Fibroblast of skin of scalp (primary cell): ENCODE results near the gene REV3L. TPM values are rescaled to one million over a fixed set of nuclear protein-coding genes. Genes with fewer than 3 reads are reported as not detected.
"Not testable (repeated sequence)": the region's sequence is repeated elsewhere in the genome, so short reads cannot be mapped to it uniquely, and the experiment has no call there.

Experiments used
- DNase-seq: peaks from one replicate; pipeline ENCODE4 v3.0.0-alpha.2; 2013
- polyA plus RNA-seq, 2 experiments: library from polyadenylated mRNA; unstranded; fragments of 120-200 nt; gene quantifications; one replicate each; pipeline ENCODE4 v1.2.1, GENCODE V29; 2013; ENCODE audit not compliant: insufficient read length in 2 of 2

REV3L gene, protein sequence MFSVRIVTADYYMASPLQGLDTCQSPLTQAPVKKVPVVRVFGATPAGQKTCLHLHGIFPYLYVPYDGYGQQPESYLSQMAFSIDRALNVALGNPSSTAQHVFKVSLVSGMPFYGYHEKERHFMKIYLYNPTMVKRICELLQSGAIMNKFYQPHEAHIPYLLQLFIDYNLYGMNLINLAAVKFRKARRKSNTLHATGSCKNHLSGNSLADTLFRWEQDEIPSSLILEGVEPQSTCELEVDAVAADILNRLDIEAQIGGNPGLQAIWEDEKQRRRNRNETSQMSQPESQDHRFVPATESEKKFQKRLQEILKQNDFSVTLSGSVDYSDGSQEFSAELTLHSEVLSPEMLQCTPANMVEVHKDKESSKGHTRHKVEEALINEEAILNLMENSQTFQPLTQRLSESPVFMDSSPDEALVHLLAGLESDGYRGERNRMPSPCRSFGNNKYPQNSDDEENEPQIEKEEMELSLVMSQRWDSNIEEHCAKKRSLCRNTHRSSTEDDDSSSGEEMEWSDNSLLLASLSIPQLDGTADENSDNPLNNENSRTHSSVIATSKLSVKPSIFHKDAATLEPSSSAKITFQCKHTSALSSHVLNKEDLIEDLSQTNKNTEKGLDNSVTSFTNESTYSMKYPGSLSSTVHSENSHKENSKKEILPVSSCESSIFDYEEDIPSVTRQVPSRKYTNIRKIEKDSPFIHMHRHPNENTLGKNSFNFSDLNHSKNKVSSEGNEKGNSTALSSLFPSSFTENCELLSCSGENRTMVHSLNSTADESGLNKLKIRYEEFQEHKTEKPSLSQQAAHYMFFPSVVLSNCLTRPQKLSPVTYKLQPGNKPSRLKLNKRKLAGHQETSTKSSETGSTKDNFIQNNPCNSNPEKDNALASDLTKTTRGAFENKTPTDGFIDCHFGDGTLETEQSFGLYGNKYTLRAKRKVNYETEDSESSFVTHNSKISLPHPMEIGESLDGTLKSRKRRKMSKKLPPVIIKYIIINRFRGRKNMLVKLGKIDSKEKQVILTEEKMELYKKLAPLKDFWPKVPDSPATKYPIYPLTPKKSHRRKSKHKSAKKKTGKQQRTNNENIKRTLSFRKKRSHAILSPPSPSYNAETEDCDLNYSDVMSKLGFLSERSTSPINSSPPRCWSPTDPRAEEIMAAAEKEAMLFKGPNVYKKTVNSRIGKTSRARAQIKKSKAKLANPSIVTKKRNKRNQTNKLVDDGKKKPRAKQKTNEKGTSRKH (N-terminal part only)
- 37.8 TPM for polyA plus RNA-seq (2013, experiment 1 of 2; ENCODE audit: insufficient read length)
- polyA plus RNA-seq (2013, experiment 2 of 2; ENCODE audit: insufficient read length): 40.0 TPM

DNA sequence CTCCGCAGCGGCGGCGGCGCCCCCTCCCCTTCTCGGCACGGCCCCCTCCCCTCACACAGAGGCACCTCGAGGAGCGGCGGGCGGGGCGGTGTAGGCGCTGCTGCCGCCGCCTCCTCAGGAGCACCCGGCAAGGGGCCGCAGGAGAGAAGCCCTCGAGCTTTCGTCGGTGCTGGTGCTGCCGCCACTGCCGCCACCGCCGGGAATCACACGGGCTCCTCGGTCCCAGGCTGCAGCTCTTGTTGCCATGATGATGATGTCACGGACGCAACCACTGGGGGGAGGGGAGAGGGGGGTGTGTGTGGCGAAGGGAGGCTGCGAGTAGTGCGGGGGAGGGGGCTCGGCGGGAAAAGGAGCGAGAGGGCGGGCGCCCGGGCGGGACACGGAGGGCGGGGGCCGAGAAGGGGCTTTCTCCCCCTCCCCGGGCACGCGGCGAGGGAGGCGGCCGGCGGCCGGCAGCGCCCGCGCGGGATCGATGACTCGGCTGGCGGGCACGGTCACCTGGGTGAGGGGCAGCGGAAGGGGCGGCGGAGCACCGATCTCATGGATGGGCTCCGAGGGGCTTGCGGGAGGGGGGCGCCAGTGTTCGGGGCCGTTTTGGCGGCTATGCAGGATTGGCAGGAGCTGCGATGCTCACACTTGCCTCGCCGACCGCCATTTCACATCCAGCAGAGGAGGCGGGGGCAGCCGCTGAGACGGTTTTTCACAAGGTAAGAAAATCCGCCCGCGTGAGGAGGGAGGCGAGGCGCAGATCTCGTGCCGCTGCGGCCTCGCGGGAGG lies at the start of gene REV3L:
REV3L (minus strand) TSS at position 260 of the 777 bp plus-strand sequence. CDS start 330 bp downstream, outside the sequence.
- peak; percentile 94 for DNase-seq

DNA sequence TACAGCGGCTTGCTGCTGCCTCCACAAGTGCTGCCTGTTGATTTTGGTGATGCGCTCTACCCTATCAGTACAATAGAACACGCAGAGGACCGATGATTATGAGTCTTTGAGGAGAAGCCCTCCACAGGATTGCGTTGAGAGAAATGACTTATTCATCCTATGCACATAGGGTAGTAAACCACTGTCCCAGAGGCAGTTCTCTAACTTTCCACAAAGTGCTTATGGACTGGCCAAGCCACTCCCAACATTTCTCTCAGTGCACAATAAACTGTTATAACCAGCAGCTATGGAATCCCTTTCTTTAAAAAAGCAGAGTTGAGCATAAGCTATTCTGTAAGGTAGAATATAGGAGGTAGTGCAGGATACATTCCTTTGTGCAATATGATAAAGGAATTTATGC lies 48.2 kb upstream of the REV3L start:
- no peak for DNase-seq

DNA sequence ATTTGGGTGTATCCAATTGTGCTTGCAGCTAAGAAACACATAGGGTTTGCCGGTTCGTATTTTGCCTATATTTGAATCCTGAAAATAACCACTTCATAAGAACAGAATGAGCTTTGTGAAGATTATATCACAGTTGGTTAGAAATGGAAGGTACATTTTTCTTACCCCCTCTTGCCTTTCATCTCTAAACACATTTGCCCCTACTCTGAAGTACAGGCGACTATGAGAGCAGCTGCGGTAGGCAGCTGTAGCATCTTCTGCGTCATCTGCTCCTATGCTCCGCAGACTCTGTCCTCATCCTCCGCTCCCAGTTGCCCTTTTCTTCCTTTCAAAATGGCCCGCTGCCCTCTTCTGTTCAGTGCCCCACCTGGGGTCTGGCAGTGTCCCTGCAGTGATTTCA lies 47.6 kb upstream of the REV3L start:
- DNase-seq: no peak

DNA sequence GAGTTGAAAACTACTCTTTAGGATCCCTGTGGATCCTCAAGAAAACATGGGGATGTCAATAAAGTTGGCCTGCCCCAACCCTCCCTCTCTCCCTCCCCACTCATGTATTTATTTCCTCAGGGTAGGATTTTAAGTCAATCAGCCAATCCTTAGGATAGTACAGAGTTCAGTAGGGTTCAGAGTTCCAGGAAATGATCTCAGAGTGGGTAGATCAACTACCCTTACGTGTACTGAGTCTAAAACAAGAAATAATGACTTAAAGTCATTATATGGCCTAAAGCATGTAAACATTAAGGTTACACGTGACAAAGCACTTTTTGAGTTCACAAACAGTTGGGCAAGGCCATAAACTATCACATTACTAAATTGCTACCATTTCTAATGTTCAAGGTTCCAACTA lies 47.2 kb upstream of the REV3L start:
- DNase-seq: no peak

DNA sequence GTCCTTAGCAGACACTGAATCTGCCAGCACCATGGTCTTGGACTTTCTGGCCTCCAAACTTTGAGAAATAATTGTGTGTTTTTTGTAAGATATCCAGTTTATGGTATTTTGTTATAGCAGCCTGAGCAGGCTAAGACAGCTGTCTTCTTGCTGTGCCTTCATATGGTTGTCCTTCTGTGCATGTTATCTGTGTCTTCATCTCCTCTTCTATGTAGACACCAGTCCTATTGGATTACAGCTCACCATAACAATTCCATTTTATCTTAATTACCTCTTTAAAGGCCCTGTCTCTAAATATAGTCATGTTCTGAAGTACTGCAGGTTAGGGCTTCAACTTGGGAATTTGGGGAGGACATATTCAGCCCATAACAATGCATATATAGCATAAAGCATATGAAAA lies 44.3 kb upstream of the REV3L start:
- no peak for DNase-seq

DNA sequence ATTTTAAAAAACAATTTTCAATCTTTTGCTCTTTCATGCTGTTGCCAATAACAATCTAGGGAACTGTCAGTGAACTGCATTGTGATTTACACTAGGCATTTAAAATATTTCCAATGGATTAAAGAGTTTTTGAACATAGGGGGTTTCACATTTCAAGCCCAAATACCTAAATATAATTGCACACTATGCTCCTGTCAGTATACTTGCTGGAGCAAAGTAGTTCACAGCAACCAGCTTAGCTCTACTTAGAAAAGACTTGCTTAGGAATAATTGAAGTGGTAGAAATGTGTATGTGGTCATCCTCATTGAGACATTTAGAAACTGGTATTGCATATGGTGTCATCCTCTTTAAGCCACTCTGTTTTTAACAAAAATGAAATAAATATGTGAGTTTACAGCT lies 41.7 kb upstream of the REV3L start:
- DNase-seq: no peak

DNA sequence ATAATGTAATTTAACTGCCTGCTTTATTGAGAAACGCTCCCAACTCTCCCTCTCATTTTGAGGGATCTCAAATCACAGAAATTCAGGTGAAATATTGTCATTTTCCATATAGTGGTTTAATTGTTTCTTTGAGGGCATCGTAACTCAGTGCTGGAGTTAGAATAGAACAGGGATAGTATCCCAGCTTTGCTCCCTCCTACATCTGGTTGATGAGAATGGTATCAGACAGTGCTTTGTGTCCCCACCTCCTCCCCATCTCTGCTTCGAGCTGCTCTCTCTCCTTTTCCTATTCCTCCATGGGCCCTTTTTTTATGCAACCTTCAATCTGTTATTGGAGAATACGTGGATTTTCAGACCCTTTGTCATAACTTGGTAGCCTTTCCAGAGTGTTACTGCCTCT lies 41.2 kb upstream of the REV3L start:
- no peak for DNase-seq

DNA sequence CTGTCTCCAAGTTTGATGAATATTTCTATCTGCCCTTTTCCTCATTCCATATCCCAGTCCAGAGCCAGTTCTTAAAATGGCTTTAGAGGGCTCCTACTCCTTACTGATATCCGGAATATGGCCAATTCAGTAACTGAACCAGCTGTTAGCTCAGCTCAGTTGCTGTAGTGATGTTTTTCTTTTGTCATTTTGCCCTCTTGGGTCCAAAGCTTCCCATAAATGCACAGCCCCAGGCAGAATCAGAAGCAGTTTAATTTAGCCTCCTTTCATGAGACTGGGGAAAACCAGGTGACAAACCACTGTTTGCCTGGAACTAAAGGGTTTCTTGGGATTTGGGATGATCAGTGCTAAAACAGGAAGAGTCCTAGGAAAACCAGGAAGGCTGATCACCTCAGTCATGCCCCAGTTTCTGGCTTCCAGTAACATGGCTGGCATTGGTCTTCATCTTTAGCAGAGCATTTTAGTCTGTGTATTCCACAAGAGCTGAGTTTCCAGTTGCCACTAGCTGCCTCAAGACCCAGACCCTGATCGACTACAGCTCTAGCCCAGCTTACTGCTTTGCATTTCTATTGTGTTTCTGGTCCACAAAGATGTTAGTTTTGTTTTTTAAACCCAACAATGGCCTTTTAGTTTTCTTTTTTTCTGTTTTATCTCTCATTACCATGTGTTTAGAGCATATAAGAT lies 40.6 kb upstream of the REV3L start:
- DNase-seq: no peak

DNA sequence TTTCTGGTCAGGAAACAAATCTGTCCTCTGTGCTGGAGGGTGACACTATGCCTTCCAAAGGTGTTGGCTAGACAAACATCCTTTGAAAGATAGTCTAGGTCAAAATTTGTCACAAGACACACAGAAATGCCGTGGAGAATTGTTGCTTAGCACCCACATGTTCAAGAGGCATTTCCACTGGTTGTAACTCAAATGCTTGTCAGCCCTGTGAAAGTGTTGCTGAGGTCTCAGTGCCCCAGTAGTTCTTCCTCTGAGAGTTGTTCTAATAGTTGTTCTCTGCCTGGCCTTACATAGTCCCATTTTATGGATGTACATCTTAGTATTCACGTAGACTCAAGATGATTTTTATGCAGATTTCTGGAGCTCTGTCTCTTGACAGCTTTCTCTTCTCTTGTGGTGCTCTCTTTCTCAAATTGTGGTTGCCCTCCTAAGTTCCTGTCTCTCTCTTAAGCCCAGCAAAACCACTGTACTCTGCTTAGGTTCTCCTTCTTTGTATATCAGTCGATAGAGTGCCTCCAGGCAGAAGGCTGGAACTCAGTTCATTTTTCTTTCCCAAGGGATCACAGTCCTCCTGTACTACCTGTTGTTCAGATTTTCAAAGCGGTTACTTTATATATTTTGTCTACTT lies 39.5 kb upstream of the REV3L start:
- no peak for DNase-seq

DNA sequence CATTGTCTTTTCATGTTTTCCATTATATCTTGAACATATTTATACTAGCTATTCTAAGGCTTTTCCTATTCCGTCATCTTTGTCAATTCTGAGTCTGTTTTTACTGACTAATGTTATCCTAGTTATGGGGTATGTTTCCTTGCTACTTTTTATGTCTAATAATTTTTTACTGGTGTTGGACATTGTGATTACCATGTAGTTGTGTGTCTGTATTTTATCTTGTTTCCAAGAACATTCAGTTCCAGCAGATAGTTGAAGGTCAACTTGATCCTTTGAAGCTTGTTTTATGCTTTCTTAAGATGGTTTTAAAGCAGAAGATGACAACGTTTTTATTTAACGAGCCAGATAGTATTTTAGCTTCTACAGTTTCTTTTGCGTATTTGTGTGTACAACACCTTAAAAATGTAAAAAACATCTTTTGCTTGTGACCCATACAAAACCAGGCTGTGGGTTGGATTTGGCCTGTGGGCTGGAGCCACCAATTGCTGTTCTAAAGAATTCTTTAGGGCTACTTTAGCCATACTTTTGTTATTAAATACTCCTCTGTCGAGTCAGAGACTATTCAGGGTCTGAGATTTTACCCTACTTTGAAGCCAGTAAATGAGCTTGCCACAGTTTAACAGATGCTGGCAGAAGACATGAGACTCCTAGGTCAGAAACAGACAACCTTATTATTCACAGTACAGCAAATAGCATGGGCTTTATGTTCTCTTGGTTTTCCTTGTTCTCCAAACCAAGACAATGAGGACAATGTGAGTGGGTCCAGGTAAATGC lies 38.7 kb upstream of the REV3L start:
- peak; percentile 60 for DNase-seq

DNA sequence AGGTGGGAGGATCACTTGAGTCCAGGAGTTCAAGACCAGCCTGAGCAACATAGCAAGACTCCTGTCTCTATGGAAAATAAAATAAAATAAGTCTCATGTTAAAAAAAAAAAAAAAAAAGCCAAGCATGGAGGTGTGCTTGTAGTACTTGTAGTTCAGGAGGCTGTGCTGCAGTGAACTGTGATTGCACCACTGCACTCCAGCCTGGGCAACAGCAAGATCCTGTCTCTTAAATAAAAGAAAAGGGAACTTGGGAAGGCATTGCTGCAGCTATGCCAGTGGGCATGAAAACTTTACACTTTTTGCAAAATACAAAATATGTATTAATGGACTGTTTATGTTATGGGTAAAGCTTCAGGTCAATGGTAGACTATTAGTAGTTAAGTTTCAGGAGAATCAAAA lies 37.5 kb upstream of the REV3L start:
- no peak for DNase-seq

DNA sequence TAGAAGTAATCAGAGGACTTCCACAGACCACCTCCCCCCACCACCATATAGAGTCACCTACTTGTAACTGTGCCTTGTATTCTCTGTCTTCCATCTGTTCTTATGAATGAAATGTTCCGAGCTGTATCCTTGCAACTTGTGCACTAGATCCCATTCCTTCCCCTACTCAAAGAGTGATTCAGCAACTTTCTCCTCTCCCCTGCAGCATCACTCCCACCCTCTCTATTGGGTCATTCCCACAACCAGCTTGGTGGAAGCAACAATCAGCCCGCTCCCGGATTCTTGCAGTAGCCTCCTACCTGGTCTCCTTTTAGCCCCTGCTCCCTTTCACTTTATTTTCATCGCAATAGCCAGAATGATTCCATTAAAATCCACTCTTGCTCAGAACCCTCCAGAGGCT lies 34.9 kb upstream of the REV3L start:
- no peak for DNase-seq

DNA sequence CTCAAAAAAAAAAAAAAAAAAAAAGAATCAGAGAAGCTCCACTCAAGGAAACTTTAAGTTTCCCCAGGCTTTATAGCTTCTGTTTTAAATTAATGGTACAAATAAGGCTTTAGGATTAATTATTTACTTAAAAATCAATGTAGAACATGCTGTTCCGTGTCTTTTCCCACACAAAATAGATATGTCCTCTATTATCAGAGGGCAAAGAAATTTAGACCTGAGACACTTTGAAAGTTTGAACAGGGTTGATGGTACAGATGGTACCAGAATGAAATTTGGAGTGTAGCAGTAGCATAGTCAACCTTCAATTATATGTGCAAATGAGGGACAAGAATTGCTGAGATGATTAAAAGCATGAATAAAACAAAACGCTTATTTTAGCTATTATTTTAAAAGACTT lies 32.2 kb upstream of the REV3L start:
- no peak for DNase-seq

DNA sequence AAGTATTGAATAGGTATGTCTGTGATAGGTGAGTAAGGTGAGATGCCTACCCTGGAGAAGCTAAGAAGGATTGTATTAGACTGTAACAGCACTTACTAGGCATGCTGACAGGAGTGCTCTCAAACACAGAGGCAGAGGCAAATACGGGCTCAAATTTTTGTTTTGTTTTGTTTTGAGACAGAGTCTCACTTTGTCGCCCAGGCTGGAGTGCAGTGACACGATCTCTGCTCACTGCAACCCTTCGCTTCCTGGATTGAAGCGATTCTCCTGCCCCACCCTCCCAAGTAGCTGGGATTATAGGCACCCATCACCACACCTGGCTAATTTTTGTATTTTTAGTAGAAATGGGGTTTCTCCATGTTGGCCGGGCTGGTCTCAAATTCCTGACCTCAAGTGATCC lies 31.5 kb upstream of the REV3L start:
- DNase-seq: not testable (repeated sequence)

DNA sequence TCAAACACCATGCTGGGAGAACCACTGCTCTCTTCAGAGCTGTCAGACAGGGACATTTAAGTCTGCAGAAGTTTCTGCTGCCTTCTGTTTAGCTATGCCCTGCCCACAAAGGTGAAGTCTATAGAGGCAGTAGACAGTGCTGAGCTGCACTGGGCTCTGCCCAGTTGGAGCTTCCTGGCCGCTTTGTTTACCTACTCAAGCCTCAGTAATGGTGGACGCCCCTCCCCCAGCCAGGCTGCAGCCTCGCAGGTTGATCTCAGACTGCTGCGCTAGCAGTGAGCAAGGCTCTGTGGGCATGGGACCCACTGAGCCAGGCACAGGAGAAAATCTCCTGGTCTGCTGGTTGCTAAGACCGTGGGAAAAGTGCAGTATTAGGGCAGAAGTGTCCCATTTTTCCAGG lies 24.2 kb upstream of the REV3L start:
- DNase-seq: not testable (repeated sequence)

DNA sequence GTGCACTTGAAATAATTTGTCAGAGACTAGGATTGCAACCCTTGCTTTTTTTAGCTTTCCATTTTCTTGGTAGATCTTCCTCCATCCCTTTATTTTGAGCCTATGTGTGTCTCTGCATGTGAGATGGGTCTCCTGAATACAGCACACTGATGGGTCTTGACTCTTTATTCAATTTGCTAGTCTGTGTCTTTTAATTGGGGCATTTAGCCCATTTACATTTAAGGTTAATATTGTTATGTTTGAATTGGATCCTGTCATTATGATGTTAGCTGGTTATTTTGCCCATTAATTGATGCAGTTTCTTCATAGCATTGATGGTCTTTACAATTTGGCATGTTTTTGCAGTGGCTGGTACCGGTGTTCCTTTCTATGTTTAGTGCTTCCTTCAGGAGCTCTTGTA lies 22.5 kb upstream of the REV3L start:
- DNase-seq: not testable (repeated sequence)

DNA sequence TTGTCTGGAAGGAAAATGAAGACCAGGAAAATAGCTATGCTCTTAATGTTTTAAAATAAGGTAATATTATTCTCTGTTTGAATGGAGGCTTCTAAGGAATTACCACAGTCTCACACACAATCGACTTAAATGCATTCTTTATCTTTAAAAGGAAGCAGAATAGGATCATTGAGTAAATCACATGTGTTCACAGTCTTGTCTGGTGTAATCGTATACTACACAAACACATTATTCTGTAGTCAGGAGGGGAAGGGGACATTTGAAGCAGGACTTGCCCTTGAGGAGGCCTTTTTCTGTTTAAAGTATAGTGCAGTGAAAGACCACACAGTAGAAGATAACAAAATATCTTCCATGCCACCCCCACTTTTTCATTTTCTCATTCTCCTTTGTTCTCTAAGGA lies 20.6 kb upstream of the REV3L start:
- peak; percentile 50 for DNase-seq

DNA sequence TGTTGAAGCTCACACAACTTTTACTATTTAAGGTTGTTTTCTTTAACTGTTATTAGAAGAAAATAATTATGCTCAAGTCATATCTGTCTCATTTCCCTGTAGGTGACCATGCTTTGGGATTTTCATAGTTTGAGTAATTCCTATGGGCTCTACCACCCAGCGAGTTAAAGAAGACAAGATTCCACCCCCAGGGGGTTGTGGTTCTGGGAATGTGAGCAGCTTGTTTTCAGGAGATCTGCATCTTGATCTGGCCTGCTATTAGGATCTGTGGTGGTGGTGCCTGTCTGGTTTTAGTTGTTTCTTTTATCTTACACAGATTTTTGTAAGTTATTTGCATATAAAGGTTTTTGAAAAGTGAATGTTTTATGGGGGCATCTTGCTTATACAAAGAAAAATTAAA lies 20.2 kb upstream of the REV3L start:
- DNase-seq: peak; percentile 91

DNA sequence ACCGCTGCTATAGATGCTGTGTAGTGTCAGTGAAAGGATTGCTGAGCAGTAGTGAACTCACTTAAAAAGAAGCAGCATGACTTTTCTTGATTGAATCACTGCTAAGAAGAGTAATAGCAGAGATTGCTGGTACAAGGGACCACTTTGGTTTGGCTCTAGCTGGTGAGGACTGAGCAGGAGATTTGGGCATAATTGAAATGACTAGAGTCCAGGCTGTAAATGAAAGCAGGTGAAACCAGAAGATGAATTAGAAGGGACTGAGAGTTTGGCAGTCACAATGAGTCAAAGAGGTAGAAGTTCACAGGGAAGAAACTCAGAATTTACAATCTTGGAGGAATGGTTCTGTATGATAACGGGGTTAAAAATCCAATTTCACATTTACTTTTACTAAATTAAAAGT lies 19.1 kb upstream of the REV3L start:
- DNase-seq: no peak

DNA sequence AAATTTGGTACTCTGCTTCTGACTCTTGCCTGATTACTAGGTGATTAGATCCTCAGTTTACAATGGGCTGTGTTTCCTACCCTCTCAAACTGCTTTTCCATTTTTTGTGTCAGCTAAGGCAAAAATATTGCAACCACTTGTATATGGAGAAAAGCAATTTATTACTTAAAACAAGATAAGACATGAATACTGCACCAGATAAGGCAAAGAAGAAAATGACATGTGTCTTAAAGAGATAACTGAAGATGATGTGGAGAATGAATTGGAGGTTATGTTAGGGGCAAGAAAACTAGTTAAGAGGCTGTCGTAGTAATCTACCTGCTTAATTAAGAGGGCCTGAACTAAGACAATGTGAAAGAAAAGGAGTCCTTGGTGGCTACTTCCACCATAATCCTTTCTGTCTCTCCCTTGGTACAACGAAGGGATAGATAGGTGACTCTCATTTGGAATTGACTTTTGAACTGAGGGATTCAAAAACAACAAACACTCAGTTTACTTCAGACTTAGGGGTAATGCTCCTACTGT lies 16.3 kb upstream of the REV3L start:
- DNase-seq: no peak
